ENCODE results near the gene SOX6. TPM values are rescaled to one million over a fixed set of nuclear protein-coding genes. Genes with fewer than 3 reads are reported as not detected.

SOX6 gene
- total RNA-seq, 1 donor from 2014 or later, result 1.6 TPM

DNA sequence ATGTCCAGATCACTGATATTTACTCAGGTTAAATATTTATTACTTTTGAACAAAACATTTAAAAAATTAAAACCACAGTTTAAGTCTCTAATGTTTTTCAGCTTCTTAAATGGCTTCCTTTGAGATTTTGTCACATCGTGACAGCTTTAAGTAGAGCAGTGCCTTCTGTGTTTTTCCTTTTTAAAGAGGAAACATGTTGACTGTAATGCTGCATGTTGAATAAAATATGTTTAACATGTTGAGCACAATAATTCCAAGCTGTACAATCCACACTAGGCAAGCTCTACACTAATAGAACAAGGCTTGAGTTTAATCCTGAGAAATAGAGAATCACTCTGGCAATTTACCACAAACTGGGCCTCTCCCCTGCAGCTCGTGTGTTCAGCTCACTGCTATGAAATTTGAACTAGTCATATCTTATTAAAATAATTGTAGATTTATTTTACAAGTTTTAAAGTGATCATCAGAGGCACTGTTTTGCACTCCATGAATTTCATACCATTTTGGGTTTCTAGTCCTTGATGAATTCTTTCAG lies 368.3 kb downstream of the SOX6 start:
- TF ChIP-seq CTCF (IDR thresholded peaks at IDR 0.05), result no peak
- Histone ChIP-seq H3K9me3 (no peaks in the 10 kb centered on the region), H3K4me3 (no peak overlapping the region), H3K4me1 (no peaks in the 10 kb centered on the region), H3K36me3 (no peaks in the 10 kb centered on the region), H3K27ac (no peak overlapping the region), H3K27me3 (no peaks in the 10 kb centered on the region)
- DNase-seq (ENCODE audit: low spot score in 2 of 2), result no peak
- intact Hi-C loops (cut with DNase I), result loop anchor here (5.0 kb wide), 1 partner anchor 336 kb away; no protein-coding TSS in a partner anchor

- no peaks in the 10 kb centered on the region for H3K27me3 ChIP-seq
- intact Hi-C loops (cut with DNase I), result loop anchor here (5.0 kb wide), 1 partner anchor 335 kb away; no protein-coding TSS in a partner anchor
- no peak for TF ChIP-seq CTCF (IDR thresholded peaks at IDR 0.05)
- no peak overlapping the region for H3K27ac ChIP-seq
- H3K4me3 ChIP-seq, result no peak overlapping the region
- H3K9me3 ChIP-seq, result no peaks in the 10 kb centered on the region
- H3K36me3 ChIP-seq, result no peaks in the 10 kb centered on the region
- no peaks in the 10 kb centered on the region for H3K4me1 ChIP-seq
- no peak for DNase-seq (ENCODE audit: low spot score in 2 of 2)
These were observed 369.3 kb downstream of the SOX6 start for GRCh38 chr11:15987046-15987445.

GRCh38 chr11:15985860-15986139 lies 370.5 kb downstream of the SOX6 start:
- Histone ChIP-seq H3K27me3 (no peaks in the 10 kb centered on the region), H3K27ac (no peak overlapping the region), H3K4me1 (no peaks in the 10 kb centered on the region), H3K36me3 (no peaks in the 10 kb centered on the region), H3K9me3 (no peaks in the 10 kb centered on the region), H3K4me3 (no peak overlapping the region)
- TF ChIP-seq CTCF (IDR thresholded peaks at IDR 0.05), result no peak
- DNase-seq (ENCODE audit: low spot score in 2 of 2), result no peak
- intact Hi-C loops (cut with DNase I), result loop anchor here (5.0 kb wide), 1 partner anchor 333 kb away; no protein-coding TSS in a partner anchor

DNA sequence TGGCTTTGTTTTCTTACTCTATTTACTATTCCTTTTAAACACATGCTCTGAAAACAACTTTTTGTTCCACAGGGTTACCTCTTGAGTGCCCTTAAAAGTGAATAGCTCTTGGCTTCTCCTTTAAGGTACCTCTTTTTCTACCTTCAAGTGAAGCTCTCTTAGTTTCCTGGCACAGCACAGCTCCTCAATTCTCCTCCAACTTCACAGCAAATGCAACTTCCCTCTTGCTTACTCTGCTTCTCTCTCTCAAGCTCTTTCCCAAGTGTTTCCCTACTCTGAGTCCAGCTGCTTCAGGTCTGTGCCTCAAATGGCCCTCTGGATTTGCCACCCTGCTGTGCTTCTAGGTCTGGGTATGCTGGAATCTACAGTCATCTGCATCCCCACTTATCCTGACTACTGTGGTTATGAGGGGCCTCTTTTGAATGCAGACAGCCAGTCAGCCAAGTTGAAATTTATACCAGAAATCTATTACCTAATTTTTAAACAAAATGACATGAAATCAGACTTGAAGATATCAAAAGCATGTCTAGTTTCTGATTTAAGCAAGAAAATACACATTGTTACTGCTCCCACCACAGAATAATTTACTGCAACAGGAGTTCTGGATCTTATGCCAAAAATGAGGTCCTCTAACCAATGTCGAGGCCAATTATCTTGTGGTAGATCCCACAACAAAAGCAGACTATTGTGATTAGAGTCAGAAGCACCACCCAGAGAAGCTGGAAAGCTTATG lies 371.1 kb downstream of the SOX6 start:
- intact Hi-C loops (cut with DNase I), result loop anchor here (5.0 kb wide), 1 partner anchor 333 kb away; no protein-coding TSS in a partner anchor
- H3K27ac ChIP-seq, result no peak overlapping the region
- no peak for TF ChIP-seq CTCF (IDR thresholded peaks at IDR 0.05)
- H3K4me1 ChIP-seq, result no peaks in the 10 kb centered on the region
- no peaks in the 10 kb centered on the region for H3K27me3 ChIP-seq
- no peaks in the 10 kb centered on the region for H3K36me3 ChIP-seq
- no peaks in the 10 kb centered on the region for H3K9me3 ChIP-seq
- H3K4me3 ChIP-seq, result no peak overlapping the region
- no peak for DNase-seq (ENCODE audit: low spot score in 2 of 2)

DNA sequence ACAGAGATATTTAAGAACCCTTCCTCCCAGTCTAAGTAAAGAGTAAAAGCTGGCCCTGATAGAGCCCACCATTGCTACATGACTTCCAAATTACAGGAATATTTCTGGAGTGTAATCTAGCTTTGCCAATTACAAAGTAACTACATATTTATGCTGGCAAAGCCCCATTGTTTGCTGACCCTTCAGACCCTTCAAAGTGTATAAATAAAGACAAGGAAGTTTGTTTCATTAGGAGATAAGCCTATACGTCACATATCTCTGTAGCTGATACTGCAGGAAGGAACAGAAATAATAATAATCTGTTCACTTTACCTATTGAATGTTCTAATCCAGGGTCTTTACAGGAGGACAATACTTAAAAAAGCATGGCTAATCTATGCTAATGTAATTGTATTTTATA lies 375.1 kb downstream of the SOX6 start:
- Histone ChIP-seq H3K4me1 (no peaks in the 10 kb centered on the region), H3K4me3 (no peak overlapping the region), H3K27ac (no peak overlapping the region), H3K27me3 (no peaks in the 10 kb centered on the region), H3K9me3 (no peaks in the 10 kb centered on the region), H3K36me3 (no peaks in the 10 kb centered on the region)
- TF ChIP-seq CTCF (IDR thresholded peaks at IDR 0.05), result no peak
- no peak for DNase-seq (ENCODE audit: low spot score in 2 of 2)
- intact Hi-C loops (cut with DNase I), result no loop called here

All from ascending aorta (tissue), 2 donors.